GM19043 (cell line): Measurements from ENCODE around the gene SYCE3.
"Not testable (repeated sequence)": the region's sequence is repeated elsewhere in the genome, so short reads cannot be mapped to it uniquely, and the experiment has no call there.

Experiments
- ATAC-seq: cut with Tn5 transposase; IDR thresholded peaks from one replicate; pipeline ENCODE4 v1.9.1; 2021; ENCODE audit warnings: low read depth; ENCODE audit not compliant: unreplicated experiment

SYCE3 gene

GRCh38 chr22:50562523-50563412 is at the start of gene SYCE3:
Gene SYCE3 (minus strand): TSS chr22:50562919. CDS start chr22:50556405, 6,514 bp downstream.
- ATAC-seq: peak; percentile 72

- no peak for ATAC-seq
Observed at GRCh38 chr22:50612168-50612527, 49.4 kb upstream of the SYCE3 start.

- no peak for ATAC-seq
Observed at GRCh38 chr22:50611341-50612060, 48.8 kb upstream of the SYCE3 start.

GRCh38 chr22:50610581-50610980 is 47.9 kb upstream of the SYCE3 start:
- no peak for ATAC-seq

- ATAC-seq: no peak
Observed at GRCh38 chr22:50610041-50610451, 47.3 kb upstream of the SYCE3 start.

GRCh38 chr22:50609599-50609998 is 46.9 kb upstream of the SYCE3 start:
- ATAC-seq: no peak

GRCh38 chr22:50608996-50609395 is 46.3 kb upstream of the SYCE3 start:
- ATAC-seq: no peak

- ATAC-seq: not testable (repeated sequence)
Observed at GRCh38 chr22:50608058-50608840, 45.5 kb upstream of the SYCE3 start.

- ATAC-seq: no peak
Observed at GRCh38 chr22:50607659-50608020, 44.9 kb upstream of the SYCE3 start.

- ATAC-seq: no peak
Observed at GRCh38 chr22:50606946-50607658, 44.4 kb upstream of the SYCE3 start.

- no peak for ATAC-seq
Observed at GRCh38 chr22:50606165-50606945, 43.6 kb upstream of the SYCE3 start.

GRCh38 chr22:50605613-50606074 is 42.9 kb upstream of the SYCE3 start:
- no peak for ATAC-seq

- ATAC-seq: no peak
Observed at GRCh38 chr22:50605002-50605612, 42.4 kb upstream of the SYCE3 start.

- no peak for ATAC-seq
Observed at GRCh38 chr22:50604256-50605001, 41.7 kb upstream of the SYCE3 start.

- no peak for ATAC-seq
Observed at GRCh38 chr22:50603511-50604255, 41.0 kb upstream of the SYCE3 start.

GRCh38 chr22:50602338-50602700 is 39.6 kb upstream of the SYCE3 start:
- ATAC-seq: no peak

- no peak for ATAC-seq
Observed at GRCh38 chr22:50601669-50602337, 39.1 kb upstream of the SYCE3 start.
